Fibroblast of lung (primary cell): ENCODE measurements around the gene TGFBR3L. TPM values are rescaled to one million over a fixed set of nuclear protein-coding genes. Genes with fewer than 3 reads are reported as not detected.

Experiments used
- DNase-seq, 2 donors: peaks; one replicate each; pipeline versions ENCODE4 v3.0.0 to v3.0.0-alpha.2; 2010; ENCODE audit warnings: low read depth in 2 of 2
- H2AFZ ChIP-seq: 2 replicates; pipeline ENCODE4 v1.5.1; 2012; ENCODE audit warnings: low read length, control low read depth, inconsistent platforms
- H3K27ac ChIP-seq: 2 replicates; pipeline ENCODE4 v1.5.1; 2011; ENCODE audit warnings: low read length, control low read depth; ENCODE audit not compliant: insufficient read depth
- H3K27me3 ChIP-seq: 2 replicates; pipeline ENCODE4 v1.5.1; 2011; ENCODE audit warnings: mild to moderate bottlenecking, low read length; ENCODE audit not compliant: control insufficient read depth, insufficient read depth
- H3K36me3 ChIP-seq: 2 replicates; pipeline ENCODE4 v1.5.1; 2011; ENCODE audit warnings: low read length; ENCODE audit not compliant: control insufficient read depth, insufficient read depth
- H3K4me1 ChIP-seq: 2 replicates; pipeline ENCODE4 v1.5.1; 2011; ENCODE audit warnings: low read length; ENCODE audit not compliant: control insufficient read depth, insufficient read depth; ENCODE audit errors: extremely low read depth
- H3K4me2 ChIP-seq: 2 replicates; pipeline ENCODE4 v1.5.1; 2011; ENCODE audit warnings: low read length, control low read depth; ENCODE audit not compliant: insufficient read depth; ENCODE audit errors: extremely low read depth
- H3K4me3 ChIP-seq, 4 experiments: fragments of 200-600 bp in 1 of 4; sonication (generic) in 1 of 4; replicated peaks in 1 of 4; 2 replicates each; pipeline ENCODE4 v1.5.1; 2011 to 2016; ENCODE audit warnings: low read length in 4 of 4, low read depth in 3 of 4, mild to moderate bottlenecking in 3 of 4, control low read depth in 2 of 4, inconsistent platforms in 1 of 4, mixed read lengths in 1 of 4; ENCODE audit not compliant: insufficient read depth in 1 of 4; ENCODE audit errors: control extremely low read depth in 1 of 4
- H3K79me2 ChIP-seq: 2 replicates; pipeline ENCODE4 v1.5.1; 2012; ENCODE audit warnings: mild to moderate bottlenecking, low read length, inconsistent platforms; ENCODE audit not compliant: control insufficient read depth, insufficient read depth
- H3K9ac ChIP-seq: 2 replicates; pipeline ENCODE4 v1.5.1; 2011; ENCODE audit warnings: mild to moderate bottlenecking, low read length, control low read depth; ENCODE audit not compliant: insufficient read depth
- H3K9me3 ChIP-seq: 2 replicates; pipeline ENCODE4 v1.5.1; 2012; ENCODE audit warnings: low read depth, low read length; ENCODE audit not compliant: control insufficient read depth, insufficient read depth
- H4K20me1 ChIP-seq: 2 replicates; pipeline ENCODE4 v1.5.1; 2011; ENCODE audit warnings: low read length; ENCODE audit not compliant: control insufficient read depth, insufficient read depth; ENCODE audit errors: extremely low read depth
- EZH2 ChIP-seq: IDR thresholded peaks from 2 replicates; pipeline ENCODE4 v1.5.1; 2012; ENCODE audit warnings: low read length, control low read depth, mild to moderate bottlenecking; ENCODE audit errors: missing control alignments
- polyA plus RNA-seq, 2 donors: library from polyadenylated mRNA; depleted of rRNA in 1 of 2; stranded (reverse) in 1 of 2; unstranded in 1 of 2; fragments of >200 nt; gene quantifications; 2 replicates each; pipeline ENCODE4 v1.2.1, GENCODE V29; 2011 to 2012; ENCODE audit warnings: missing spikeins in 1 of 2
- total RNA-seq: library from RNA; depleted of rRNA; stranded (reverse); fragments of >200 nt; gene quantifications from 2 replicates; pipeline ENCODE4 v1.2.1, GENCODE V29; 2014
- TF ChIP-seq, protein P1 (sequence below), 2 donors: IDR thresholded peaks in 1 of 2; conservative IDR thresholded peaks in 1 of 2; 1 replicate in 1 of 2; 2 replicates in 1 of 2; pipeline ENCODE4 v1.5.1; 2011 to 2012; ENCODE audit warnings: low read length in 2 of 2, control low read depth in 1 of 2, inconsistent platforms in 1 of 2, low read depth in 1 of 2, mild to moderate bottlenecking in 1 of 2

TGFBR3L gene
- total and polyA plus RNA-seq, 2 donors (not counting 1 experiment from before 2014, with no cell fraction given), result 1.3 TPM; not detected in 1

DNA sequence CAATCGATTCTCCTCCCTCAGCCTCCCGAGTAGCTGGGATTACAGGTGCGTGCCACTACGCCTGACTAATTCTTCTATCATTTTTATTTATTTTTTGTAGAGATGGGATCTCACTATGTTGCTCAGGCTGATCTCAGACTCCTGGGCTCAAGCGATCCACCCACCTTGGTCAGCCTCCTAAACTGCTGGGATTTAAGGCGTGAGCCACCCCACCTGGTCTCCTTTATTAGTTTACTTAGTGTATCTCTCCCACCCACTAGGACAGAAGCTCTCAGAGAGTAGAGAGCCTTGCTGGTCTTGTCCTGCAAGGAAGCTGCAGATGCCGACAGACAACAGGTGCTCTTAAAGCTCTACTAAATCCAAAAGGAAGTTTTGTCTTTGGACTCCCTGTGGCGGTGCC, 28.8 kb upstream of the TGFBR3L start:
- TF ChIP-seq EZH2, result no peak
- TF ChIP-seq, protein P1, sequence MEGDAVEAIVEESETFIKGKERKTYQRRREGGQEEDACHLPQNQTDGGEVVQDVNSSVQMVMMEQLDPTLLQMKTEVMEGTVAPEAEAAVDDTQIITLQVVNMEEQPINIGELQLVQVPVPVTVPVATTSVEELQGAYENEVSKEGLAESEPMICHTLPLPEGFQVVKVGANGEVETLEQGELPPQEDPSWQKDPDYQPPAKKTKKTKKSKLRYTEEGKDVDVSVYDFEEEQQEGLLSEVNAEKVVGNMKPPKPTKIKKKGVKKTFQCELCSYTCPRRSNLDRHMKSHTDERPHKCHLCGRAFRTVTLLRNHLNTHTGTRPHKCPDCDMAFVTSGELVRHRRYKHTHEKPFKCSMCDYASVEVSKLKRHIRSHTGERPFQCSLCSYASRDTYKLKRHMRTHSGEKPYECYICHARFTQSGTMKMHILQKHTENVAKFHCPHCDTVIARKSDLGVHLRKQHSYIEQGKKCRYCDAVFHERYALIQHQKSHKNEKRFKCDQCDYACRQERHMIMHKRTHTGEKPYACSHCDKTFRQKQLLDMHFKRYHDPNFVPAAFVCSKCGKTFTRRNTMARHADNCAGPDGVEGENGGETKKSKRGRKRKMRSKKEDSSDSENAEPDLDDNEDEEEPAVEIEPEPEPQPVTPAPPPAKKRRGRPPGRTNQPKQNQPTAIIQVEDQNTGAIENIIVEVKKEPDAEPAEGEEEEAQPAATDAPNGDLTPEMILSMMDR (conservative IDR thresholded peaks at IDR 0.05 in 1 of 2, IDR thresholded peaks at IDR 0.05 in 1 of 2; ENCODE audit: low read depth in 1 of 2, low read length in 2 of 2), result no peak
- no peaks in the 10 kb centered on the region for H3K79me2 ChIP-seq
- H3K27ac ChIP-seq, result no peak overlapping the region
- H3K27me3 ChIP-seq, result no peaks in the 10 kb centered on the region
- H3K9ac ChIP-seq, result no peak overlapping the region
- no peaks in the 10 kb centered on the region for H4K20me1 ChIP-seq
- no peak overlapping the region for H2AFZ ChIP-seq
- no peak for DNase-seq
- H3K4me2 ChIP-seq, result no peak overlapping the region
- no peaks in the 10 kb centered on the region for H3K36me3 ChIP-seq
- no peaks in the 10 kb centered on the region for H3K4me1 ChIP-seq
- no peak overlapping the region for H3K4me3 ChIP-seq
- no peaks in the 10 kb centered on the region for H3K9me3 ChIP-seq

DNA sequence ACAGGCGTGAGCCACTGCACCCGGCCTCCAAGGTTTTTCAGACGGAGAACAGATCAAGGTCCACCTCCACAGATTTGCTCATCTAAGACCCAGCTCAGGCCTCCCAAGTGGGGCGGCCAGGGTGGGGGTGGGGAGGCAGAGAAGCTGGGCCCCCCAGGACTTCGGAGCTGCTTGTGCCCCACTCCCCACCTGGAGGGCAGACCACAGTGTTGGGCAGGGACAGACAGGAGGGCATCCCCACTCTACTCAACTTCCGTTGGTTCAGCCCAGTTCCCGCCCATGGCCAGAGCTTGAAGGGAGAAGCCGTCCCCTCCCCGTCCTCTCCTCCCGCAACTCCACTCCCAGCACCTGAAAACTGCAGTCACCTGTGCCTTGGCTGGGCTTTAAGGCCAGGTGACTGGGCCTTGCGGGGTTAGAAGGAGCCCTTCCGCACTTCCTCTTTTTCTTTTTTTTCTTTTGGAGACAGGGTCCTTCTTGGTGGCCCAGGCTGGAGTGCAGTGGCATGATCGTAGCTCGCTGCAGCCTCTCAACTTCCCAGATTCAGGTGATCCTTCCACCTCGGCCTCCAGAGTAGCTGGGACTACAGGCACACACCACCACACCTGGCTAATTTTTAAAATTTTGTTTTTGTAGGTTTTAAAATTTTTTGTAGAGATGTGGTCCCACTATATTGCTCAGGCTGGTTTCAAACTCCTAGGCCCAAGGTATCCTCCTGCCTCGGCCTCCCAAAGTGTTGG, 27.1 kb upstream of the TGFBR3L start:
- Histone ChIP-seq H3K79me2 (no peaks in the 10 kb centered on the region), H3K27ac (no peak overlapping the region), H2AFZ (no peak overlapping the region), H3K4me3 (no peak overlapping the region), H3K4me2 (peak overlapping the region; percentile 87), H3K9ac (no peak overlapping the region), H4K20me1 (no peaks in the 10 kb centered on the region), H3K36me3 (no peaks in the 10 kb centered on the region), H3K4me1 (no peaks in the 10 kb centered on the region), H3K9me3 (no peaks in the 10 kb centered on the region), H3K27me3 (no peaks in the 10 kb centered on the region)
- DNase-seq, result no peak
- TF ChIP-seq, protein P1 (conservative IDR thresholded peaks at IDR 0.05 in 1 of 2, IDR thresholded peaks at IDR 0.05 in 1 of 2; ENCODE audit: low read depth in 1 of 2, low read length in 2 of 2), result no peak
- no peak for TF ChIP-seq EZH2

DNA sequence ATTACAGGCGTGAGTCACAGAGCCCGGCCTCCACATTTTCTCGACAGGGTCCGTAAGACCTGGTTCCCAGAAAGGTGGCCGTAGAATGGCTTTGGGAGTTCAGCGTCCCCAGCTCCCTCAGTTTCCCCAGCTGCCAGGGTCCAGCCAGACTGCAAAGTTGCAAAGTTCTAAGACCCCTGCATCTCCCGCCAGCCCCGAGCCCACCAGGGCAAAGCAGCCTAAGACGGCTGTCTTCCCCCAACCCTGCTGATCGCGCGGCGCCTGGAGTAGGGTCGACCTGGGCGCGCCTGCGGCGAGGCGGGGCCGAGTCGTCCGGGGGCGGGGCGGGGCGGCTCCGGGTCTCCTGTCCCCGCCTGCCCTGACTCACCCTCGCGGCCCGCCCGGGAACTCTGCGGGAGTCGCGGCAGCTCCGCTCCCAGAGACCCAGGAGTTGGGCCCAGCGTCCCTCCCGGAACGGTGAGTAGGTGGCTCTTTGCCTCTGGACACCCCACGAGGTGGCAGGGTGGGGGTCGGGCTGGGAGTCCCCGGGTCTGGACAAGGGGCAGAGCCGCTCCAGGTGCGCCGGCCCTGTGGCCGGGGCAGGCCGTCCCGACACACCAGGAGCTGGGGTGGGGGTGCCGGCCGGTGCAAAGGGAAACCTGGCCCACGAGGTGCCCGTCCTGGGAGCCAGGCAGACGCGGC, 26.3 kb upstream of the TGFBR3L start, which contains the start of gene LRRC8E:
TSS of gene LRRC8E (plus strand) at position 366 of the 681 bp plus-strand sequence. CDS start 7,094 bp downstream, outside the sequence.
- no peaks in the 10 kb centered on the region for H3K79me2 ChIP-seq
- peak within 1 kb of the TSS; percentile 51 for H3K27ac ChIP-seq
- peak within 1 kb of the TSS; percentile 44 to 79 (median 56) for H3K4me3 ChIP-seq
- H3K27me3 ChIP-seq, result no peaks in the 10 kb centered on the region
- peak within 1 kb of the TSS; percentile 87 for H3K4me2 ChIP-seq
- peak; percentile 44 to 72 for DNase-seq
- no peaks in the 10 kb centered on the region for H3K36me3 ChIP-seq
- H3K4me1 ChIP-seq, result no peaks in the 10 kb centered on the region
- no peaks in the 10 kb centered on the region for H3K9me3 ChIP-seq
- no peaks in the 10 kb centered on the region for H4K20me1 ChIP-seq
- peak within 1 kb of the TSS; percentile 67 for H2AFZ ChIP-seq
- H3K9ac ChIP-seq, result peak within 1 kb of the TSS; percentile 80
- TF ChIP-seq EZH2, result no peak
- TF ChIP-seq, protein P1 (conservative IDR thresholded peaks at IDR 0.05 in 1 of 2, IDR thresholded peaks at IDR 0.05 in 1 of 2; ENCODE audit: low read depth in 1 of 2, low read length in 2 of 2), result no peak
